ENCODE results near the gene GPBP1L1. TPM values are rescaled to one million over a fixed set of nuclear protein-coding genes. Genes with fewer than 3 reads are reported as not detected.

The GPBP1L1 gene
- total and polyA plus RNA-seq, 2 of the 4 experiments (the other 2 are of a cell fraction) = 31.5 to 57.4 TPM

GRCh38 chr1:45718289-45718688 is 32.0 kb upstream of the GPBP1L1 start:
- Histone ChIP-seq H3K4me1 (ENCODE audit: control insufficient read depth, insufficient read depth, low read length) (peaks cover 3% of the 10 kb centered on the region; the same call in 1 of the 2 replicates), H2AK9ac (replicated peaks; ENCODE audit: low read depth, low read length, poor library complexity) (no peak overlapping the region), H3K79me1 (ENCODE audit: low read depth in 1 of 2, low read length in 2 of 2) (no peaks in the 10 kb centered on the region), H2AFZ (replicated peaks; ENCODE audit: low read length, poor library complexity) (no peak overlapping the region), H3K4me2 (ENCODE audit: low read depth, low read length) (no peak overlapping the region), H3K9ac (ENCODE audit: low read depth, low read length) (no peak overlapping the region), H3K56ac (ENCODE audit: extremely low read depth, insufficient read depth, low read length) (no peak overlapping the region), H2BK5ac (ENCODE audit: low read depth, low read length, poor library complexity, severe bottlenecking) (no peak overlapping the region), H3K9me3 (ENCODE audit: control insufficient read depth, insufficient read depth, low read length) (no peaks in the 10 kb centered on the region), H4K5ac (ENCODE audit: low read depth, low read length) (no peak overlapping the region), H3K4ac (ENCODE audit: low read depth, low read length) (no peak overlapping the region), H2BK20ac (ENCODE audit: low read depth, low read length) (no peak overlapping the region), H4K91ac (ENCODE audit: insufficient read depth, low read depth, low read length) (no peak overlapping the region), H4K8ac (ENCODE audit: low read depth in 2 of 2, low read length in 2 of 2) (no peak overlapping the region), H2BK120ac (ENCODE audit: low read depth, low read length) (no peak overlapping the region), H3K4me3 (ENCODE audit: insufficient read depth, low read depth, low read length) (no peak overlapping the region), H3K27ac (ENCODE audit: insufficient read depth, low read length) (no peak overlapping the region), H4K20me1 (ENCODE audit: insufficient read depth, low read length) (no peaks in the 10 kb centered on the region), H2AK5ac (ENCODE audit: low read depth, low read length) (no peak overlapping the region), H2BK15ac (ENCODE audit: low read depth, low read length) (no peak overlapping the region), H3K14ac (replicated peaks; ENCODE audit: low read depth, low read length) (no peak overlapping the region), H3K36me3 (ENCODE audit: control insufficient read depth, insufficient read depth, low read length) (peaks cover 4% of the 10 kb centered on the region; the same call in 1 of the 2 replicates), H3K9me1 (ENCODE audit: insufficient read depth, low read length) (peaks cover 3% of the 10 kb centered on the region; the same call in 1 of the 2 replicates), H3K27me3 (ENCODE audit: control insufficient read depth, insufficient read depth, low read length) (no peaks in the 10 kb centered on the region), H3K18ac (ENCODE audit: low read depth, low read length) (no peak overlapping the region), H3K23ac (ENCODE audit: low read depth, low read length) (no peak overlapping the region)
- DNase-seq (no peak), ATAC-seq (ENCODE audit: low read depth) (no peak)
- POLR2A ChIA-PET (ENCODE audit: unreplicated experiment) = no interaction called here
- no peak for TF ChIP-seq CEBPB (IDR thresholded peaks at IDR 0.05; ENCODE audit: low read depth, low read length)
- TF ChIP-seq CHD1 (IDR thresholded peaks at IDR 0.05; ENCODE audit: low read depth, low read length) = no peak
- no peak for TF ChIP-seq POLR2A (IDR thresholded peaks at IDR 0.05; ENCODE audit: low read depth, low read length)
- TF ChIP-seq FOS (IDR thresholded peaks at IDR 0.05; ENCODE audit: low read depth, low read length) = no peak
- no peak for TF ChIP-seq SMC3 (IDR thresholded peaks at IDR 0.05; ENCODE audit: low read depth, low read length)
- TF ChIP-seq USF2 (IDR thresholded peaks at IDR 0.05; ENCODE audit: low read depth, low read length) = no peak
- no peak for TF ChIP-seq RFX5 (IDR thresholded peaks at IDR 0.05; ENCODE audit: low read depth, low read length)
- TF ChIP-seq NFE2L2 (IDR thresholded peaks at IDR 0.05; ENCODE audit: low read depth, low read length) = no peak
- TF ChIP-seq RAD21 (IDR thresholded peaks at IDR 0.05; ENCODE audit: low read length) = no peak
- no peak for TF ChIP-seq RCOR1 (IDR thresholded peaks at IDR 0.05; ENCODE audit: insufficient replicate concordance, low read length)
- TF ChIP-seq, protein P1, sequence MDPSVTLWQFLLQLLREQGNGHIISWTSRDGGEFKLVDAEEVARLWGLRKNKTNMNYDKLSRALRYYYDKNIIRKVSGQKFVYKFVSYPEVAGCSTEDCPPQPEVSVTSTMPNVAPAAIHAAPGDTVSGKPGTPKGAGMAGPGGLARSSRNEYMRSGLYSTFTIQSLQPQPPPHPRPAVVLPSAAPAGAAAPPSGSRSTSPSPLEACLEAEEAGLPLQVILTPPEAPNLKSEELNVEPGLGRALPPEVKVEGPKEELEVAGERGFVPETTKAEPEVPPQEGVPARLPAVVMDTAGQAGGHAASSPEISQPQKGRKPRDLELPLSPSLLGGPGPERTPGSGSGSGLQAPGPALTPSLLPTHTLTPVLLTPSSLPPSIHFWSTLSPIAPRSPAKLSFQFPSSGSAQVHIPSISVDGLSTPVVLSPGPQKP (IDR thresholded peaks at IDR 0.05; ENCODE audit: borderline replicate concordance, low read depth, low read length) = no peak
- no peak for TF ChIP-seq MXI1 (IDR thresholded peaks at IDR 0.05; ENCODE audit: borderline replicate concordance, low read depth, low read length)
- no peak for TF ChIP-seq MAFK (IDR thresholded peaks at IDR 0.05; ENCODE audit: low read depth, low read length)
- TF ChIP-seq MAZ (IDR thresholded peaks at IDR 0.05; ENCODE audit: borderline replicate concordance, low read depth, low read length) = no peak
- TF ChIP-seq, protein P2, sequence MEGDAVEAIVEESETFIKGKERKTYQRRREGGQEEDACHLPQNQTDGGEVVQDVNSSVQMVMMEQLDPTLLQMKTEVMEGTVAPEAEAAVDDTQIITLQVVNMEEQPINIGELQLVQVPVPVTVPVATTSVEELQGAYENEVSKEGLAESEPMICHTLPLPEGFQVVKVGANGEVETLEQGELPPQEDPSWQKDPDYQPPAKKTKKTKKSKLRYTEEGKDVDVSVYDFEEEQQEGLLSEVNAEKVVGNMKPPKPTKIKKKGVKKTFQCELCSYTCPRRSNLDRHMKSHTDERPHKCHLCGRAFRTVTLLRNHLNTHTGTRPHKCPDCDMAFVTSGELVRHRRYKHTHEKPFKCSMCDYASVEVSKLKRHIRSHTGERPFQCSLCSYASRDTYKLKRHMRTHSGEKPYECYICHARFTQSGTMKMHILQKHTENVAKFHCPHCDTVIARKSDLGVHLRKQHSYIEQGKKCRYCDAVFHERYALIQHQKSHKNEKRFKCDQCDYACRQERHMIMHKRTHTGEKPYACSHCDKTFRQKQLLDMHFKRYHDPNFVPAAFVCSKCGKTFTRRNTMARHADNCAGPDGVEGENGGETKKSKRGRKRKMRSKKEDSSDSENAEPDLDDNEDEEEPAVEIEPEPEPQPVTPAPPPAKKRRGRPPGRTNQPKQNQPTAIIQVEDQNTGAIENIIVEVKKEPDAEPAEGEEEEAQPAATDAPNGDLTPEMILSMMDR (conservative IDR thresholded peaks at IDR 0.05; ENCODE audit: low read depth, low read length) = no peak
- no peak for TF ChIP-seq BHLHE40 (IDR thresholded peaks at IDR 0.05; ENCODE audit: low read depth, low read length)
- in situ Hi-C loops (cut with MboI; ENCODE audit: low sequenced_read_pairs) = no loop called here
- CTCF ChIA-PET = no interaction called here
- intact Hi-C loops (cut with micrococcal nuclease) = no loop called here
- dilution Hi-C loops (cut with HindIII; ENCODE audit: low sequenced_read_pairs, unreplicated experiment) = no loop called here
- no TSS peak for BruUV-seq (replicated peaks)
- no CpG with 5 or more reads among the region's 1 CpG for WGBS, 2 experiments (ENCODE audit: extremely low coverage in 2 of 2, insufficient read length in 1 of 2)
